ENCODE measurements around the gene EYA2. TPM values are rescaled to one million over a fixed set of nuclear protein-coding genes. Genes with fewer than 3 reads are reported as not detected.

The EYA2 gene
- total RNA-seq, 1 donor from 2014 or later: 8.1 TPM

GRCh38 chr20:46981184-46981583, 86.5 kb downstream of the EYA2 start:
- H3K27ac ChIP-seq: no peak overlapping the region
- H3K4me1 ChIP-seq: no peaks in the 10 kb centered on the region
- no peaks in the 10 kb centered on the region for H3K36me3 ChIP-seq
- DNase-seq (ENCODE audit: extremely low spot score in 2 of 2): no peak
- H3K27me3 ChIP-seq: no peaks in the 10 kb centered on the region
- no peak overlapping the region for H3K4me3 ChIP-seq
- H3K9me3 ChIP-seq: no peaks in the 10 kb centered on the region
- intact Hi-C loops (cut with DNase I): no loop called here
- TF ChIP-seq POLR2AphosphoS5 (IDR thresholded peaks at IDR 0.05; ENCODE audit: insufficient read depth in 1 of 2, low read depth in 1 of 2): no peak
- no peak for TF ChIP-seq CTCF (IDR thresholded peaks at IDR 0.05)
- TF ChIP-seq POLR2A (IDR thresholded peaks at IDR 0.05): no peak

GRCh38 chr20:46983466-46983865, 88.8 kb downstream of the EYA2 start:
- intact Hi-C loops (cut with DNase I): no loop called here
- Histone ChIP-seq H3K27me3 (no peaks in the 10 kb centered on the region), H3K27ac (no peak overlapping the region), H3K36me3 (no peaks in the 10 kb centered on the region), H3K4me1 (no peaks in the 10 kb centered on the region), H3K9me3 (no peaks in the 10 kb centered on the region), H3K4me3 (no peak overlapping the region)
- no peak for DNase-seq (ENCODE audit: extremely low spot score in 2 of 2)
- TF ChIP-seq CTCF (IDR thresholded peaks at IDR 0.05) (no peak), POLR2A (IDR thresholded peaks at IDR 0.05) (no peak), POLR2AphosphoS5 (IDR thresholded peaks at IDR 0.05; ENCODE audit: insufficient read depth in 1 of 2, low read depth in 1 of 2) (no peak)

GRCh38 chr20:46984405-46984804, 89.8 kb downstream of the EYA2 start:
- no peaks in the 10 kb centered on the region for H3K9me3 ChIP-seq
- H3K36me3 ChIP-seq: no peaks in the 10 kb centered on the region
- no peaks in the 10 kb centered on the region for H3K4me1 ChIP-seq
- H3K4me3 ChIP-seq: no peak overlapping the region
- intact Hi-C loops (cut with DNase I): no loop called here
- H3K27ac ChIP-seq: no peak overlapping the region
- no peak for TF ChIP-seq POLR2A (IDR thresholded peaks at IDR 0.05)
- TF ChIP-seq CTCF (IDR thresholded peaks at IDR 0.05): no peak
- TF ChIP-seq POLR2AphosphoS5 (IDR thresholded peaks at IDR 0.05; ENCODE audit: insufficient read depth in 1 of 2, low read depth in 1 of 2): no peak
- DNase-seq (ENCODE audit: extremely low spot score in 2 of 2): no peak
- no peaks in the 10 kb centered on the region for H3K27me3 ChIP-seq

- Histone ChIP-seq H3K27me3 (no peaks in the 10 kb centered on the region), H3K9me3 (no peaks in the 10 kb centered on the region), H3K36me3 (no peaks in the 10 kb centered on the region), H3K27ac (no peak overlapping the region), H3K4me1 (no peaks in the 10 kb centered on the region), H3K4me3 (no peak overlapping the region)
- DNase-seq (ENCODE audit: extremely low spot score in 2 of 2): no peak
- TF ChIP-seq POLR2AphosphoS5 (IDR thresholded peaks at IDR 0.05; ENCODE audit: insufficient read depth in 1 of 2, low read depth in 1 of 2) (peak in 1 of 2 donors; percentile 64), CTCF (IDR thresholded peaks at IDR 0.05) (no peak), POLR2A (IDR thresholded peaks at IDR 0.05) (no peak)
- intact Hi-C loops (cut with DNase I): no loop called here
Measured at GRCh38 chr20:46985250-46985649, 90.6 kb downstream of the EYA2 start.

GRCh38 chr20:46985671-46986070, 91.0 kb downstream of the EYA2 start:
- no peak overlapping the region for H3K27ac ChIP-seq
- TF ChIP-seq POLR2AphosphoS5 (IDR thresholded peaks at IDR 0.05; ENCODE audit: insufficient read depth in 1 of 2, low read depth in 1 of 2) (no peak), POLR2A (IDR thresholded peaks at IDR 0.05) (no peak), CTCF (IDR thresholded peaks at IDR 0.05) (no peak)
- no peak overlapping the region for H3K4me3 ChIP-seq
- H3K9me3 ChIP-seq: no peaks in the 10 kb centered on the region
- H3K27me3 ChIP-seq: no peaks in the 10 kb centered on the region
- no peaks in the 10 kb centered on the region for H3K36me3 ChIP-seq
- DNase-seq (ENCODE audit: extremely low spot score in 2 of 2): no peak
- H3K4me1 ChIP-seq: no peaks in the 10 kb centered on the region
- intact Hi-C loops (cut with DNase I): no loop called here
